ENCODE measurements around the gene NEDD4L. TPM values are rescaled to one million over a fixed set of nuclear protein-coding genes. Genes with fewer than 3 reads are reported as not detected.
"Not testable (repeated sequence)": the region's sequence is repeated elsewhere in the genome, so short reads cannot be mapped to it uniquely, and the experiment has no call there.

Gene NEDD4L
- total RNA-seq, 1 experiment from 2014 or later: 42.9 TPM

- Histone ChIP-seq H3K9me3 (ENCODE audit: control insufficient read depth, insufficient read depth, low read depth, low read length) (no peaks in the 10 kb centered on the region), H3K4me3 (ENCODE audit: low read depth in 2 of 2, low read length in 2 of 2) (no peak overlapping the region), H3K27me3 (ENCODE audit: control insufficient read depth, insufficient read depth, low read length) (no peaks in the 10 kb centered on the region), H3K27ac (ENCODE audit: low read length) (no peak overlapping the region), H3K4me1 (ENCODE audit: control insufficient read depth, insufficient read depth, low read length) (no peaks in the 10 kb centered on the region), H3K36me3 (ENCODE audit: control insufficient read depth, insufficient read depth, low read length) (no peaks in the 10 kb centered on the region)
- ChIA-PET POLR2A (interaction anchor here (0.6 kb wide), 1 partner anchor 61 kb away, joined by 3 read pairs; no protein-coding TSS in a partner anchor), CTCF (no interaction called here)
- intact Hi-C loops (cut with micrococcal nuclease; ENCODE audit: unreplicated experiment): no loop called here
- ATAC-seq (no peak), DNase-seq (ENCODE audit: low read depth, low spot score) (no peak)
- BruUV-seq (replicated peaks): no TSS peak
- in situ Hi-C loops (cut with HindIII; ENCODE audit: low pct_unique_long_range_greater_than_20kb, low sequenced_read_pairs): no loop called here
- TF ChIP-seq SIN3A (IDR thresholded peaks at IDR 0.05; ENCODE audit: borderline replicate concordance, insufficient read depth, low read depth, low read length) (no peak), CTCF (IDR thresholded peaks at IDR 0.05) (no peak), REST (IDR thresholded peaks at IDR 0.05; ENCODE audit: insufficient read depth in 1 of 2, low read depth in 2 of 2, low read length in 1 of 2) (no peak), POLR2AphosphoS5 (IDR thresholded peaks at IDR 0.05; ENCODE audit: low read depth, low read length) (no peak), TCF7L2 (IDR thresholded peaks at IDR 0.05; ENCODE audit: low read depth, low read length) (no peak)
These were observed 125.0 kb downstream of the NEDD4L start for GRCh38 chr18:58168993-58169392.

DNA sequence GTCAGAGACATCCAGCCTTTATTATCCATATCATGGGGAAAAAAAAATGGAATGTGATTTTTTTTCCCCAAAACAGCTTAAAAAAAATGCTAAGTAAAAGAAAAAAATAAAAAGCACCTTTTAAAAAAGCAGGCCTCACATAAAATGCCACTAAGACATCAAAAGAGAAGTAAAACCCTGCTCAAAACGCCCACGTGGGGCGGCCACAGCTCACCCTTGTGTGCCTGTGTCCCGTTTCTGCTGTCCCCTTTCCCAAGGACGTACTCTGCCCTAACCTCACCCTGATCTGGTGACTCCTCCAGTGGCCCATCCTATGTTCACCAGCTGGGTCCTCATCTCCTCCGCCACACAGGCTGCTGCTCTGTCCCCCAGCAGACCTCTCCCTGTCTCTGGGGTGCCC, 125.4 kb downstream of the NEDD4L start:
- intact Hi-C loops (cut with micrococcal nuclease; ENCODE audit: unreplicated experiment): no loop called here
- Histone ChIP-seq H3K9me3 (ENCODE audit: control insufficient read depth, insufficient read depth, low read depth, low read length) (no peaks in the 10 kb centered on the region), H3K4me3 (ENCODE audit: low read depth in 2 of 2, low read length in 2 of 2) (no peak overlapping the region), H3K27me3 (ENCODE audit: control insufficient read depth, insufficient read depth, low read length) (no peaks in the 10 kb centered on the region), H3K27ac (ENCODE audit: low read length) (no peak overlapping the region), H3K4me1 (ENCODE audit: control insufficient read depth, insufficient read depth, low read length) (no peaks in the 10 kb centered on the region), H3K36me3 (ENCODE audit: control insufficient read depth, insufficient read depth, low read length) (no peaks in the 10 kb centered on the region)
- ATAC-seq: no peak
- POLR2A ChIA-PET: interaction anchor here (0.6 kb wide), 1 partner anchor 61 kb away, joined by 3 read pairs; no protein-coding TSS in a partner anchor
- in situ Hi-C loops (cut with HindIII; ENCODE audit: low pct_unique_long_range_greater_than_20kb, low sequenced_read_pairs): no loop called here
- TF ChIP-seq SIN3A (IDR thresholded peaks at IDR 0.05; ENCODE audit: borderline replicate concordance, insufficient read depth, low read depth, low read length): no peak
- no peak for TF ChIP-seq POLR2AphosphoS5 (IDR thresholded peaks at IDR 0.05; ENCODE audit: low read depth, low read length)
- CTCF ChIA-PET: no interaction called here
- no peak for DNase-seq (ENCODE audit: low read depth, low spot score)
- no TSS peak for BruUV-seq (replicated peaks)

DNA sequence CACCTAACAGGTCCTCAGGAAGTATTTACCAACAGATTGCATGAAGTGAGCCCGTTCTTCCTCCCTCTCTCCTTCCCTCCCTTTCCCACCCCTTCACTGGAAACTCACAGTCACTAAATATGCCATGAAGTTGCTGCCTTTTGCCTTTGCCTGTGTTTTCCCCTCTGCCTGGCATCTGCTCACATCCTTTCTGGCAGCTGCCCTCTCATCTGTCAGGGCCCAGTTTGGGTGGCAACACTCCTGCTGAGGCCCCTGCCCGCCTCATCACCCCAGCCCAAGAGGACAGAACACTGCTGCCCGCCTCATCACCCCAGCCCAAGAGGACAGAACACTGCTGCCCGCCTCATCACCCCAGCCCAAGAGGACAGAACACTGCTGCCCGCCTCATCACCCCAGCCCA, 126.0 kb downstream of the NEDD4L start:
- H3K4me3 ChIP-seq (ENCODE audit: low read depth in 2 of 2, low read length in 2 of 2); H3K27me3 ChIP-seq (ENCODE audit: control insufficient read depth, insufficient read depth, low read length); in situ Hi-C loops (cut with HindIII; ENCODE audit: low pct_unique_long_range_greater_than_20kb, low sequenced_read_pairs); POLR2A ChIA-PET; H3K36me3 ChIP-seq (ENCODE audit: control insufficient read depth, insufficient read depth, low read length); BruUV-seq (replicated peaks); H3K27ac ChIP-seq (ENCODE audit: low read length); intact Hi-C loops (cut with micrococcal nuclease; ENCODE audit: unreplicated experiment); DNase-seq (ENCODE audit: low read depth, low spot score); CTCF ChIA-PET; ATAC-seq; H3K9me3 ChIP-seq (ENCODE audit: control insufficient read depth, insufficient read depth, low read depth, low read length); H3K4me1 ChIP-seq (ENCODE audit: control insufficient read depth, insufficient read depth, low read length): not testable (repeated sequence)
